GM21381 (cell line): ENCODE results near the gene THTPA.
"Not testable (repeated sequence)": the region's sequence is repeated elsewhere in the genome, so short reads cannot be mapped to it uniquely, and the experiment has no call there.

Experiments used
- ATAC-seq: cut with Tn5 transposase; IDR thresholded peaks from one replicate; pipeline ENCODE4 v1.9.1; 2021; ENCODE audit warnings: mild to moderate bottlenecking, moderate library complexity; ENCODE audit not compliant: unreplicated experiment

THTPA gene

DNA sequence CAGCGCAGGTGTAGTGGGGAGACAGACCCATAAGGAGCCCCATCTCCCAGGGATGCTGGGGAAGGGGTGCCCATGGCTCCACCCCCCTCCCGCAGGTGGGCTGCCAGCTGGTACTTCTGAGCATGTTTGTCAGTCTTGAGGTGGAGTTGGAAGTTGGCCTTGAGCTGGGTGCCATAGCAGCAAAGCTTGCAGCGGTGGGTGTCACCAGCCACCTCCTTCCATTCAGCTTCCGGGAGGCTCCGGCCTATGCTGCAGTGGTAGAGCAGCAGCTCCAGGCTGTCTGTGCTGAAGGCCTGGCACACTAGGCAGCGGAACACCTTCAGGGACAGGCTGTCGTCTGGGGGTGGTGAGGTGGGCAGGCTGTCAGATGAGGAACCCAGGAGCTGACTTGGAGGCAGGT lies 23.4 kb upstream of the THTPA start:
- no peak for ATAC-seq

DNA sequence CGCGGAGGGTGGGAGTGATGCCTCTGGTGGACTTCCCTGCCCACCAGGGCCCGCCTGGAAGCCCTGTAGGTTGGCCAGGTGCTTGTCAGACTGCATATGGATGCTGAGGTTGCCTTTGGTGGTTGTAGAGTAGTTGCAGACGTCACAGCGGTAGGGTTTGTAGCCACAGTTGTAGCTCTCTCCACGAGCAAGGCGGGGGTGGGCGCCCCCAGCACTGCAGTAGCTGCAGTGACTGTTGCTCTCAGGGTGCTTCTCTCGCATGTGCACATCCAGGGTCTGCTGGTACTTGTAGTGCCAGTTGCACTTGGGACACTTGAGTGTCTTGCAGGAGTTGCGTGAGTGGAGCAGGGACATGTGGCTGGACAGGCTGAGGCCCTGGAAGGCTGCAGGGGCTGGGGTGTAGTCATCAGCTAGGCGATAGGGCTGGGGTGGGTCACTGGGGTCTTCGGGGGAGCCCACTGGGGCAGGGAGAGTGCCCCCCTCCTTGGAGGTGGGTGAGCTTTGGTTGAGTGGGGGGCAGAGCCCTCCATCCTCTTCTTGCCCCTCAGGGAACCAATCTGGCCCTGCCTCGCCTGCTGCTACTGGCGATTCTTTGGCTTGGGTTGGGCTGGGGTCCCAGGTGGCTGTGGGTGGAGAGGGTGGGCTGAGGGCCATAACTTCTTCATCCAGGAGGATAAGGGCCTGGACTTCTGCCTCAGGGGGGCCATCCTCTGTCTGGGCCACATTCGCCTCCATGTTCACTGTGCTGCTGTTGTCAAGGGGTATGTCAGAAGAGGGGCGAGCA lies 22.2 kb upstream of the THTPA start:
- ATAC-seq: no peak

DNA sequence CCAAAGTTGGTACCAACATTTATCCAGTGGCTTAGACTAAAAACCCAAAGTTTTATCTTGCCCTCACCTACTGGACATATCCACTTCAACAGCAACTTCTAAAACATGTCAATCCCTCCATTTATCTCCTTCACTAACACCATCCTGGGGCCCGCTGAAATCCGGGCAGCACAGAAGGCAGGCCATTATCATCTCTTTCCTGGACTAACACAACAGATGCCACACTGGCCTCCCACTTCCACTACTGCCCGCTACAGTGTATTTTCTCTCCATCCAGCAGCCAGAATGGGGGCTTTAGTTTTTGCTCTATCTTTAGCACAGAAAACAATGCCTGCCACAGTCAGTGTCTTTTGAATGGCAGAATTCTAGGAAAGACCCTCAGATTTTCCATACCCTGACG lies 20.1 kb upstream of the THTPA start:
- no peak for ATAC-seq

DNA sequence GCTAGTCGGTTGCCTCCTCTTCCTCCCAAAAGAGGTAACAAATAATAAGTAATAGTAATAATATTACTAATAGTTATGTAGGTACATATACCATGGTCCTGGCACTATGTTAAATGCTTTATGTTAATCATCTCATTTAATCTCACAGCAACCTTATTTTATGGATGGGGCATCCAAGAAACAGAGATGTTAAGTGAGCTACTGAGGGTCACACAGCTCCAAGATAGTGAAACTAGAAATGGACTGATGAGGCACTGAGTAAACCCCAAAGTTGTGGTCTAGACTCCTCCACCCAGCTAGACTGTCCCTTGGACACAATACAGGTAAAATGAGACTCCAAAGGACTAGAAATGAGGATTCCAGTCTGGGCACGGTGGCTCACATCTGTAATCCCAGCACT lies 19.6 kb upstream of the THTPA start:
- ATAC-seq: no peak

DNA sequence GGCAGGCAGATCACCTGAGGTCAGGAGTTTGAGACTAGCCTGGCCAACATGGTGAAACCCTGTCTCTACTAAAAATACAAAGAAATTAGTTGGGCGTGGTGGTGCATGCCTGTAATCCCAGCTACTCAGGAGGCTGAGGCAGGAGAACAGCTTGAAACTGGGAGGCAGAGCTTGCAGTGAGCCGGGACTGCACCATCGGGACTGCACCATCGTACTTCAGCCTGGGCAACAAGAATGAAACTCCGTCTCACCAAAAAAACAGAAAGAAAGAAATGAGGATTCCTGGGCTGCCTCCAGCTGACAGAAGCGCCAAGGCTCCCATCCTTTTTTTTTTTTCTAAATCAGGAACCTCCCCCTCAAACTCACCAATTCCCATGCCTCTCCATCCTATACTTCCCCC lies 19.2 kb upstream of the THTPA start:
- ATAC-seq: not testable (repeated sequence)

DNA sequence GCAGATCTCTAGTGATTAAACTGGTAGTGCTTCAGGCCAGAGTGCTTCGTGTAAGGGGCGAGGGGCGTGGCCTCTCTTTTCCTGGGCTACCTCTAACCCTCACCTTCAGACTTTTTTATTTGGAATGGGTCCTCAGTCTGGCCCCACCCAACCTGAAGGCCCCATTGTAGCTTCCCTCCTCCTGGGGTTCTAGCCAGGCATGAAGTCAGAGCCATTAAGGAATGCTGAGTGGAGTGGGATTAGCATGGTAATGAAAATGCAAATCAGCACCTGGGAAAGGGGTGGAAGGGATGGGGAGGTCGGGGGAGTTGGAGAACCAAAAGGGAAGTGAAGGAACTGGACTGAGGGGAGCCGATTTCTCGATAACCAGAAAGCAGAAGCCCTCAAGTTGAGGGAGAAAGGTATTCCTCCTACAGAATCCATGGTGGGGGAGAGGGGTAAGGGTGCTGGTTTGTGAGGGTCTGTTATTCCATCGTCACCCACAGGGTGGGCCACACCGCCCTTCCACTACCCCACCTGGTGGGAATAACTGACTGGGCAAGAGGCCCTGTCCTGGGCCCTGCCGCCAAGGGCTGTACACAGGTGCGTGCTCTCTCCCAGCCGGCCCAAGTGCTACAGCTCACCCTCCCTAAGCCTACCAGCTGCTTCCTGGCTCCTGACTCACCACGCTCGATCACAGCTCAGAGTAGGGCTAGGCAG lies 18.6 kb upstream of the THTPA start:
- ATAC-seq: no peak

DNA sequence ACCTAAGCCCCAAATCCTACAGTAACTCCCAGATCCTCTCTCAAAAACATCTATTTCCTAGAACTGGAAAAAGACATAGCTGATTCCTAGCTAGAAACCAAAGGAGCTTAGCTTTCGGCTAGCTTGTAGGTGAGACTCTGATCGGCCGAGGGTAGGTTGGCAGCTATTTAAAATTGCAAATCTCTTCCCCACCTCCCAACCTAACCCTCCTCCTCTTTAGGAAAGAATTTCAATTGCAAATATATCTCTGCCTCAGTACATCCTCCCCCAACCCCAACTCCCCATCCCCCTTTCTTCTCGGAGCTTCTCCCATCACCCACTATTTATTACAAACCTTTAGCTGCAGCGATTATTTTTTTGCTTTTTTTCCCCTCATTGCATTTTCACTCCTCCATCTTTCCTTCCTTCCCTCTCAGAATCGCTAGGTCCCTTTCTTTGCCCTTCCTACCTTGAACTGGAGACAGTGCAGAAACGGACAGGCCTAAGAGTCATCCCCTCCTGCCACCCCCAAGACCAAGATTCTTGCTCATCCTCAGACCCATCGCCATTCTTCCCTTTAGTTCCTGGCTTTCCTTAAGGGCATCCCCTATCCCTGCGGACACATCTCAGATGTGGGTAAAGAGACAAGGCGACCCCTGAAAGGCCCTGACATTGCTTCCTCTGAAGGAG lies 17.9 kb upstream of the THTPA start:
- no peak for ATAC-seq

DNA sequence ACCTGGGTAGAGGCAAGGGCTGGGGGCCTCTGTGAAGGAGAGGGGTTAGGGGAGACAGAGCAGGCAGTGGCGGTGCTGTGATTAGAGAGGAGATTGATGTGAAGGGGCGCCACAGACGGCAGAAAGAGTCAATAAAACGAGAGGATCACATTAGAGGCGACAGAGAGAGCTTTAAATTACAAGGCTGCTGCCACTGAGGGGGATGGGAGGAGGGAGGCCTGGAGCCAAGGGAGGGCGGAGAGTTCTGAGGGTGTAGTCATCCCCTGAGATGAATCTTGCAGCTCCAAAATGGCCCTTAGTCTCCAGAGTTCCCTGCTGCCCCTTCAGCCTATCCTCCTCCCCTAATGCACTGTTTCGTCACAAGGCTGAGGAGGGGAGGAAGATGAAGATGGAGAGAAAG lies 17.3 kb upstream of the THTPA start:
- ATAC-seq: no peak

DNA sequence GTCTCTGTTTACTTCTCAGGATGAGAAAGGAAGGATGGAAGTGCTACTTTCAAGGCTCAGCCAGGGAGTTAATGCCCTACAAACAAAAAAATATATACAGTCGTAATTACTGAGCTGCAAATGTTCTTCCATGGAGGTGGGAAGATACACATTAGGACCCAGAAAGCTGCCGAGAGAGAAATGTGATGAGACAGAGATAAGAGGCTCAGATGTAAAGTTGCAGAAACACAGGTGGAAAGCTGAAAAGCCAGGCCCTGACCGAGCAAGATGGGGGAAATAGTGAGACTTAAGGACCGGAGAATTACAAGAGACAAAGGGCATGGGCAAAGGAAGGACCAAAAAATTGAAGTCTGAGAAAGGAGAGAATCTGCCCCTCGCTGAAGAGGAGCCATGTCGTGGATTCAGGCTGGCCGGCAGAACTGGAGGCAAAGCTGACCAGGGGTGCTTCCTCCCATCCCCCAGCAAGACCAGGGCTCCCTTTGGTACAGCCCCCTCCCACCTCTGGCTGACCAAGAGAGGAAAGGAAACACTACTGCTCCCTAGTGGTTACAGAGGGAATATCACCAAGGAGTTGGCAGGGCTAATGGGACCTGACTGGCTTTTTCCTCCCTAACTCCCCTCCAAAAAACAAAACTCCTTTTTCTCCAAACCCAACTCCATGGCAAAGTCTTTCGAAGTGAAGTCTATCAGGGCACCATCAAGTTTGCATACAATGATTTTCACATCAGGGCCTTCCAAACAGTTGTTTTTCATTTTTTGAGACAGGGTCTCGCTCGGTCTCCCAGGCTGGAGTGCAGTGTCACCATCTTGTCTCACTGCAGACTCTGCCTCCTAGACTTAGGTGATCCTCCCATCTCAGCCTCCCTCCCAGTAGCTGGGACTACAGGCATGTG lies 16.6 kb upstream of the THTPA start:
- ATAC-seq: no peak

DNA sequence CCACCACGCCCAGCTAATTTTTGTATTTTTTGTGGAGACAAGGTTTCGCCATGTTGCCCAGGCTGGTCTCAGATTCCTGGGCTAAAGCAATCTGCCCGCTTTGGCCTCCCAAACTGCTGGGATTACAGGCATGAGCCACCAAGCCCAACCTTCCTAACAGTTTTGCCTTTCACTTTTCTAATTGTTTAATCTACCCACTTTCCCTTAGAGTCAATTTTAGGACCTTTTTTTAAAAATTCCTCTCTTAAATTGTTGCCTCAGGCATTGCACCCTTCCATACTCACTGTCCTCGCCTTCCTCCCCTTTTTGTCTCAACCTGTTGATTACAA lies 16.0 kb upstream of the THTPA start:
- no peak for ATAC-seq

DNA sequence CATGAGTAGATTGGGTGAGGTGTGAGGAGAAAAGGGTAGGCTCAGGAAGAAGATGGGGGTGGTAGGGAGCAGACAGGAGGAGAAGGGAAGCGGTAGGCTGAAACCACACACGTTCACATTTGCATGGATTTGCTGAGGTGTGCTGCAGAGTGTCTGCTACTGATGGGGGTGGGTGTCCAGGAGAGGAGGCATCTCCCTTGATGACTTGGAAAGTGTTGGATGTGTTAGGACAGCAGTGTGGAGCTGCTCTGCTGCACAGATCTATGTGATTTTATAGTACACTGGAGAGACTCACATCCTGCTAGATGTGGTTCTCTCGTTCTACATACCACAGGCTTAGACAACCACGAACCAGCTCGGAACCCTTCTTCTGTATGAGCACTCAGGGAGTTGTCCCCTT lies 13.8 kb upstream of the THTPA start:
- no peak for ATAC-seq

DNA sequence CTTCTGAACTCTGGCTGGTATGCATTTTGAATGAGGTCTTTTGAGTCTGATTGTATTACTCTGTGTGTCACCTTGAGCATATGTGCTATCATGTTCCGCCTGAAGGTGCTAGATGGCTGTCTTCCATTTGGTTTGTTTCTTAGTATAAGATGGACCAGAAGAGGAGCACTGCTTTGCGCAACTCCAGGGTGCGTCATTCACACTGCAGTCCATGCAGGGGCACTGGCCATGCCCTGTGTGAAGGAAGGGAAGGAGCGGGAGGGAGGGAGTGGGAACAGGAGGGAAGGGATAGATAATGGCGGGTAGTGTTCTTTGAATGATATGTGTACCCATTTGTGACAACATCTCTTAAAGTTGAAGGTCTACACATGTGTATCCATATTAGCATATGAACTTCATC lies 12.7 kb upstream of the THTPA start:
- ATAC-seq: no peak

DNA sequence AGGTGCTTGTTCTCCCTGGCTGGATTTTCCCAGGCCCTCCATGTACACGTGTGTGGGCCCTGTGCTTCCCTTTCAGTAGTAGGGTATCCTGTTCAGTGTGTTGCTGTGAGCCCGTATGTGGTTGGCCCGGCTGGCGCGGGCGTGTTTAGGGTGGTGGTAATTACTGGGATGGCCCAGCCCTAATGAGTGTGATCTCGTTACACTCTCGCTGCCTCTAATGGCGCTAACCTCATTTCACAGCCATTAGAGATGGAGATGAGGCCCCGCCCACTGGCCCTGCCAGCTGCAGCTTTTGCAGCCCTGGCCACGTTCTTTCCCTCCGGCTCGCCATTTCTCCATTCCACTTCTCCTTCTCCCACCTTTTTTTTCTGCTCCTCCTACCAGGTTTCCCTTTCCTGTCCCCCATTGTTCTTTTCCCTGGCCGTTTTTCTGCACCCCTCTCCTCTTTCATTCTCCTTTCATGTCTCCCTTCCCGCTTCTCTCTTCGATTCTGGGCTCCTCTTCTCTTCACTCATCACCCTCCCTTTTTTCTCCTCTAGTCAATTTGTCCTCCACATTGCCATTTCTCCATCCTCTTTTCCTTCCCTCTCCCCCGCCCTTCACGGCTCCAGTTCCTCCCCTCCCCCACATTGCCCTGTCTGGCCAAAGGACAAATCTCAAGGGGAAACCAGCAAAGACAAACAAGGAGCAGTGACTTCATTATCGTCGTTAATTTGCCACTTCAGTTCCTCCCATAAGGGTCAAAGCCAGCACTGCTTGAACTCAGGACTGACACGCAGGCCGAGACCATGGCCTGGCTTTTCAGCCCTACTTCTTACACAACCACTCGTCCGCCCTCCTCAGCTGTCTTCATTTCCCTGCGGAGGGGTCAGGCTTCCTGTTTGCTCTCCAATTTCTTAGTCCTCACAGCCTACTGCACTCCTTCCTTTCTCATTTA lies 11.3 kb upstream of the THTPA start:
- ATAC-seq: no peak

DNA sequence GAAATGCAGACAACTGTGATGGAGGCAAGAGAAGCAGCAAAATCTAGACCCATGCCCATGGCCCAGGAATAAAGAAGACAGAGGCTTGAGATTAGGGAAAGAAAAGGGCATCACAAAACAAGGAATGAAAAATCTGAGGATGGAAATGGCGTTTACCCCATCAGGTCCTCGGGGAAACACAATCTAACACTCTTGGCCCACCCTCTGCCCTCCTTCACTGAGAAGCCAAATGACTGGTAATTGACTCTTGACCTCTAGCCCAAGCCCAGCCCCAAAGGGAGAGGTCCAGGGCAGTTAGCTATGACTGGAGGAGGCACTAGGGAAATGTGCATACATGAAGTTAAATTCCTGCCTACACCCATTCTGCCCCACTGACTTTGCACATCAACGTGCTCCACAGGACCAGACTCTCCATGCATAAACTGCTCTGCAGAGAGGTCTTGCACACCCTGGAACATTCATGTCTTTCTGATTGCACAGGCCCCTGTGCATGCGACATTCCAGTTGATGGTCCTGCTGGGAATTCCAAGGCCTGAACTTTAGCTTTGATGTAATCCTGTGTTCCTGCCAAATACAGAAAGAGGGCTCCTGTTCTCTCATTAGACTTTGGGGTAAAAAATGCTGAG lies 10.2 kb upstream of the THTPA start:
- ATAC-seq: no peak

DNA sequence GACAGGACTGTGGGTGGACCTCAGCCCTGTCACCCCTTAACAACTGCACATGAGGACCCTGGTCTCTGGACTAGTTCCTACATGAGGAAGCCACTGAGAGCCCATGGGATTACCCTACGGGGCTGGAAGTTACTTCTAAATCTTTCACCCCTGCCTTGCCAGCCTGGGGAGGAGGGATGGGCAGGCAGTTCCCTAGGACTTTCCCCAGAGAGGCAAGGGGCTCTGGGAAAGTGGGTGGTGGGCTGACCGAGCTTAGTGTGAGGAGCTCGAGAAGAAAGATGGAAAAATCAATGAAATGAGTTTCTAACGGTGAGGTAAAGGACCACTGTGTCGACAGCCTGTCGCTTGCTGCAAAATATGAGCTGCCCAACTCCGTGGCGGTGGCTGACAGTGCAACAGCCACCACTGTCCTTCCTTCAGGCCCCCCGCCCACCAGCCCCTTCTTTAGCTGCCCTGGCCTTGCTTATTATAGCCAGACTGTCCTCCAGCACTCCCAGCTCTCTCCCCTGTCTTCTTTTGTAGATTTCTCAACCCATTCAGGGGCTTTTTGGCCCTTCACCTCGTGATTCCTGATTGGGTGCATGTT lies 9.5 kb upstream of the THTPA start:
- no peak for ATAC-seq

DNA sequence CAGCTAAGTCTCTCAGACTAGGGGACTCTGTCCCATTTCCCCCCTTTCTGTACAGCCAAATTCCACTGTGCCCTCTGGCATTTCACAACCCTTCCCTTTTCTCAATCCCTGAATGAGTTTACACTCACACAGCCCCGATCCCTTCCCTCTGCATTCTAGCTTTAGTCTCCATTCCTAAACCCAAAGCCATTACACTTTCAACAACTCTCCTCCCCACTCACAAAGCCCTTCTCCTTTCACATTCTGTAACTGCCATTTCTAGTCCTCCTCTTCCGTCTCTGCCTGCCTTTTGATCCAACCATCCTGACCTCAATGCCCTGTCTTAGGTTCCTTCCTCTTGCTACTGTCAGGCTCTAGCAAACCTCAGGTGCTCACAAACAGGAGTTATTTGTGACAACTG lies 8.1 kb upstream of the THTPA start:
- no peak for ATAC-seq

DNA sequence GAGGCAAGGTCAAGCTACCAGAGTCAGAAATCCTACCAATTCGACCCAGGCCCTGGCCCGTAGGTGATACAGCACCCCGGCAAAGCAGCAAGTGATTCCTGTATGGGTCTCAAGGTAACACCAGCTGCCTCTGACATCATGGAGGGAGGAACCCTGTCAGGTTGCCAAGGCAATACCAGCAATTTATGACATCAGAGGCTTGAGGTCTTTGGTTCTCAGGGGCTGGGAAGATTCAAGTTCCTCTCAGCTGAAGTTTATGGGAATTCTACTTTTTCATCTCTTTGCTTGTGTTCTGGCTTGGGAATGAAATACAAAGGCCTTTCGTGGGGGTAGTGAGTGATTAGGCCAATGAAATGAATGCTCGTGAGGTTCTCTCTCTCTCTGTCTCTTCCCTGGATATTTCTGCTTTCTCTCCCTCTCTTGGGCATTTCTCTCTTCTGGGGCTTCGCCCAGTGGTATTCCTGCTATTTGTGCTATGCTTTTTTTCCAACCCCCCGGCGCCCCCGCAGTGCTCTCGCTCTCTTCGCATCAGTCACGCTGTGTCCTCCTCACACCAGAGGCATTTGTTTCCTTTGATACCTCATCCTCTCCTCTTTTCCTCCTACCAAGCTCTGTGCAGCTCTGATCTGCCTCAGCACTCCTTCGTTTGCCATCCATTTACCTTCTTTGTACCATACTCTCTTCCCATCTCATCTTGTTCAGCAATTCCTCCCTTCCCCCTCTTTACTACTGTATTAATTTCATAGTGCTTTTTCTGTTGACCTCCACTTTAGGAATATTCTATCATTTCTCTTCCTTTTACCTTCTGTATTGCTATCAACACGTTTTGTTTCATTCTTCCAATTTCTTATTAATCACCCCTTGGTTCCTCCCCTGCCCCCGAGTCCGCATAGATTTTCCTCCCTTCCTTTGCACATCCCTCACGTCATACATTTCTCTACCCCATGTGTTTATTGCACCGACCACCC lies 7.4 kb upstream of the THTPA start:
- ATAC-seq: no peak

DNA sequence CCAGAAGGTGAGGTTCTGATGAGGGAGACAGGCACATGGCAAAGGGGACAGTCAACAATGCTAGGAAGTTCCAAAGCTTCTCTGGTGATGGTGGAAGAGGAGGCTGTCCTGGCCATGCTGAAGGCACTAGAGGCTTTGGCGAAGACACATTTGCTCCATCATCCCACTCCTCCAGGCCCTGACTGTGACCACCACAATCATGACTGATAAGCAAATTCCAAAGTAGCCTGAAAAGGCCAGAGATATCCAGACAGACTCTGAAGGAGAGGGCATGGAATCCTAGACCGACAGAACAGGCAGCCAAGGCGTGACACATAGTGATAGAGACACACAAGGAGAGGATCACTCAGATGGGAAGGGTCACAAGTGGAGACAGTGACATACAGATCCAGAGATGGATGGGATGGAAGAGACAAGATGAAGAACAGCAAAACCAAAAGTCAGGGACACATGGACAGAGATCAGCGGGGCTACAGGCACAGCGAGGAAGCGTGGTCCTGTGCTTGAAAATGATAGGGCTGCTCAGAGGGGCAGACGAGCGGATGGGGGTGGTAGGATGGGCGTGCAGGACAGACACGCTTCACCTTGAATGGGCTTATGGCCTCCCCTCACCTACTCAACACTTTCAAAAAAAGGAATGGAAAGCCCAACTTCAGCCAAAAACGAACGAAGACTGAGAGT lies 5.8 kb upstream of the THTPA start:
- no peak for ATAC-seq
